Measurements from ENCODE around the gene MEX3A.

DNA sequence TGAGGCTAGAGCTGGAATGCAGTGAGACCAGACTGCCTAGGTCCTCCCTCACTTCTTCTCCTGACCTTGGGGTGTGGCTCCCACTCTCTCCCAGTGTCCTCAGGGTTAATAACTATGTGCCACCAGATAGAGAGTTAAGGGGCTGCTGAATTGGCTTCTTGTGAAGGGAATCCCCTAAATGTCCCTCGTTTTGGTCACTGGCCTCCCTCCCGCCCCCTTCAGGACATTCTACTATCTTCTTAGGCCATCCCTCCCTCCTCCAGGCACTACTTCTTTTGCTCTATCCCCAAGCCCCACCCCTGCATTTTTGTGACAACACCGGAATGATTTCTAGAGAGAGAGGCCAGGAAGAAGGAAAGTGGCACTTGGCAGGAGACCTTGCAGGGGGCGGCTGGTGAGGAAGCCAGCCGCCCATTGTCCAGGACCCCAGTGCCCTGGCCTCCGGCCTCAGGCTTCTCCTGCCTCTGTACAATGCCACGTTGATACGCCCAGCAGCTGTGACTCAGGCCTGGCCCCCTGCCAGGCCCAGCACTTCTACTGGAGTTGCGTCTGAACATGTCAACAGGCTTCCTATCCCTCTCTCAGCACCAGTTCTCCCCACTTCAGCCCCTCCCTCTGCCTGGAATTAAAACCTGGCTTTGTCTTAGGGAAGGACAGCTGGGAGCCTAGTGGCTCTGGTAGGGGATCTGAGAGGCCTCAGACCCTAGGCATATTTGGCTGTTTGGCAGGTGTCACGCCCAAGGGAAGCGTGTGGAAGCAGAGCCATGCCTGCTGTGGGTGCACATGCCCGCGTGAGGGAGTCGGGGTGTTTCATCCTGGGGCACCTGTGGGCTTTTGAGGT is 41.3 kb upstream of the MEX3A start:
- TF ChIP-seq, protein P1, sequence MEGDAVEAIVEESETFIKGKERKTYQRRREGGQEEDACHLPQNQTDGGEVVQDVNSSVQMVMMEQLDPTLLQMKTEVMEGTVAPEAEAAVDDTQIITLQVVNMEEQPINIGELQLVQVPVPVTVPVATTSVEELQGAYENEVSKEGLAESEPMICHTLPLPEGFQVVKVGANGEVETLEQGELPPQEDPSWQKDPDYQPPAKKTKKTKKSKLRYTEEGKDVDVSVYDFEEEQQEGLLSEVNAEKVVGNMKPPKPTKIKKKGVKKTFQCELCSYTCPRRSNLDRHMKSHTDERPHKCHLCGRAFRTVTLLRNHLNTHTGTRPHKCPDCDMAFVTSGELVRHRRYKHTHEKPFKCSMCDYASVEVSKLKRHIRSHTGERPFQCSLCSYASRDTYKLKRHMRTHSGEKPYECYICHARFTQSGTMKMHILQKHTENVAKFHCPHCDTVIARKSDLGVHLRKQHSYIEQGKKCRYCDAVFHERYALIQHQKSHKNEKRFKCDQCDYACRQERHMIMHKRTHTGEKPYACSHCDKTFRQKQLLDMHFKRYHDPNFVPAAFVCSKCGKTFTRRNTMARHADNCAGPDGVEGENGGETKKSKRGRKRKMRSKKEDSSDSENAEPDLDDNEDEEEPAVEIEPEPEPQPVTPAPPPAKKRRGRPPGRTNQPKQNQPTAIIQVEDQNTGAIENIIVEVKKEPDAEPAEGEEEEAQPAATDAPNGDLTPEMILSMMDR (IDR thresholded peaks at IDR 0.05 in 8 of 11, conservative IDR thresholded peaks at IDR 0.05 in 3 of 11) = peak in 6 of 11 experiments; percentile 3 to 39 (median 16)
- peak; percentile 83 to 87 (median 86) for TF ChIP-seq POLR2AphosphoS5 (IDR thresholded peaks at IDR 0.05)
- TF ChIP-seq POLR2A (IDR thresholded peaks at IDR 0.05) = no peak
